KOPT-K1 (cell line): ENCODE data around the gene SPAG6.

Experiments
- H3K27ac ChIP-seq: fragments of 200-600 bp; sonication (generic); 2 replicates; pipeline ENCODE4 v1.5.1; 2016; ENCODE audit warnings: antibody characterized with exemption, mild to moderate bottlenecking, low read depth, low read length; ENCODE audit not compliant: poor library complexity, severe bottlenecking
- H3K36me3 ChIP-seq: fragments of 200-600 bp; sonication (generic); 2 replicates; pipeline ENCODE4 v1.5.1; 2017; ENCODE audit warnings: antibody characterized with exemption, mild to moderate bottlenecking, low read length, moderate library complexity; ENCODE audit not compliant: insufficient read depth
- H3K9me3 ChIP-seq: fragments of 200-600 bp; sonication (generic); 2 replicates; pipeline ENCODE4 v1.5.1; 2017; ENCODE audit warnings: antibody characterized with exemption, low read length, mild to moderate bottlenecking; ENCODE audit not compliant: insufficient read depth, poor library complexity, severe bottlenecking

The SPAG6 gene

DNA sequence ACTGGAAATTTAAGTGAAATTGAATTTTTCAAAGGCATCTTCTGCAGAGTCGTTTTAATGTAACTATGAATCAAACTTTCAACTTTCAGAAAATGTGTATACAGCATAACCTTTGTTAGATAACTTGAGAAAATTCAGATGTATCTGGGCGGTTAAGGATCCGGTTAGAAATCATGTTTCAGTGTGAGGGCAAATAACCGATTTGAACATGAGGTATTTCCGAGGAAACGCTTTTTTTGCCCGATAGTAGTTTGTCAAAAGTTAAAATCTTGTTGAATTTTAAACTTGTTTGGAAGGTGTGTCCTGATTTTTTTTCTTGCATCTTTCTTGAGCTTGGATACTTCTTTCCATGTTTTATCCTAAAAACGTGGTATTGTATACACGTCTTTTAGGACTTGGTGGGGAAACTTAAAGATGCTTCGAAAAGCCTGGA, 25.7 kb upstream of the SPAG6 start:
- no peaks in the 10 kb centered on the region for H3K36me3 ChIP-seq
- no peaks in the 10 kb centered on the region for H3K9me3 ChIP-seq
- H3K27ac ChIP-seq: no peak overlapping the region

DNA sequence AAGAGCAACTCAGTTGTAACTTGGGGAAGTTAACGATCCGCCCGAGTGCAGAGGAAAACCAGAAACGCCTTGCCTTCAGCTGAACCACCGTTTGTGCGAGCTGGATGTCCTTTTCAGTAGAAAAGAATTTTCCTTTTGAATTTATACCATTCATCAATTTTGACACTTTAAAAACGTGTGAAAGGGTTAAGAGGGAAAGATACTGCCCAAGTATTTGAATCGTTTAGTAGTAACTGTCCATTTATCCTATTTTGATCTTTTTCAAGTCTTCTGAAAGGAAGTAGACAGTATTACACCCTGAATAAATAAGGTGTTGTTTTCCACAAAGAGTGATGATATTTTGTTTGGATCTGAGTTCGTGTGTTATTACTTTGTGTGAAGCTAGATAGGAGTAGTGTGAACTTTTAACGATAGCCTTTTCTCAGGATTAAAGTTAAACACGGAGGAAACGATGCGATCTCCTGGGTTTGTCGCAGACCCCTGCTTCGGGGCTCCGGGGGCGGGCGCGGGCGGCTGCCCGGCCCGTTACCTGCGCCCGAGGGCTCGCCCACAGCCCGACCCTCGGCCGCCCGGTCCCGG, 25.2 kb upstream of the SPAG6 start:
- Histone ChIP-seq H3K27ac (peak overlapping the region; percentile 48), H3K9me3 (no peaks in the 10 kb centered on the region), H3K36me3 (no peaks in the 10 kb centered on the region)

GRCh38 chr10:22320591-22321155, 24.6 kb upstream of the SPAG6 start, which contains the start of gene BMI1:
BMI1 (plus strand) TSS chr10:22321099; CDS start chr10:22326450, 5,351 bp downstream.
- Histone ChIP-seq H3K9me3 (no peaks in the 10 kb centered on the region), H3K36me3 (no peaks in the 10 kb centered on the region), H3K27ac (peak within 1 kb of the TSS; percentile 82)

DNA sequence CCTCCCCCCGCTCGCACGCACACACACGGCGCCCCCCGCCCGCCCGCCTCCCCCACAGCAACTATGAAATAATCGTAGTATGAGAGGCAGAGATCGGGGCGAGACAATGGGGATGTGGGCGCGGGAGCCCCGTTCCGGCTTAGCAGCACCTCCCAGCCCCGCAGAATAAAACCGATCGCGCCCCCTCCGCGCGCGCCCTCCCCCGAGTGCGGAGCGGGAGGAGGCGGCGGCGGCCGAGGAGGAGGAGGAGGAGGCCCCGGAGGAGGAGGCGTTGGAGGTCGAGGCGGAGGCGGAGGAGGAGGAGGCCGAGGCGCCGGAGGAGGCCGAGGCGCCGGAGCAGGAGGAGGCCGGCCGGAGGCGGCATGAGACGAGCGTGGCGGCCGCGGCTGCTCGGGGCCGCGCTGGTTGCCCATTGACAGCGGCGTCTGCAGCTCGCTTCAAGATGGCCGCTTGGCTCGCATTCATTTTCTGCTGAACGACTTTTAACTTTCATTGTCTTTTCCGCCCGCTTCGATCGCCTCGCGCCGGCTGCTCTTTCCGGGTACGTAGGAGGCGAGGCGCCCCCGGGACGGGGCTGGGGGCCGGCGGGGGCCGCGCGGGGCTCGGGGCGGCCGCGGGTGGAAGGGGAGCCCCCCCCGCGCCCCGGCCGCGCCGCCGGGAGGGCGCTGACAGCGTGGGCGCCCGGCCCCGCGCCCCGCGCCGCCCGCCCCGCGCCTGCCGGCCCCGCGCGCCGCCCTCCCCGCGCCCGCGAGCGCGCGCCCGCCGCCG, 24.0 kb upstream of the SPAG6 start:
- Histone ChIP-seq H3K27ac (peak overlapping the region; percentile 82), H3K36me3 (peaks cover 4% of the 10 kb centered on the region)

GRCh38 chr10:22321924-22322640, 23.2 kb upstream of the SPAG6 start:
- peak overlapping the region; percentile 34 for H3K27ac ChIP-seq
- H3K9me3 ChIP-seq: no peaks in the 10 kb centered on the region
- peaks cover 12% of the 10 kb centered on the region for H3K36me3 ChIP-seq

More for the DNA sequence above, 24.0 kb upstream of the SPAG6 start:
- H3K9me3 ChIP-seq: no peaks in the 10 kb centered on the region

DNA sequence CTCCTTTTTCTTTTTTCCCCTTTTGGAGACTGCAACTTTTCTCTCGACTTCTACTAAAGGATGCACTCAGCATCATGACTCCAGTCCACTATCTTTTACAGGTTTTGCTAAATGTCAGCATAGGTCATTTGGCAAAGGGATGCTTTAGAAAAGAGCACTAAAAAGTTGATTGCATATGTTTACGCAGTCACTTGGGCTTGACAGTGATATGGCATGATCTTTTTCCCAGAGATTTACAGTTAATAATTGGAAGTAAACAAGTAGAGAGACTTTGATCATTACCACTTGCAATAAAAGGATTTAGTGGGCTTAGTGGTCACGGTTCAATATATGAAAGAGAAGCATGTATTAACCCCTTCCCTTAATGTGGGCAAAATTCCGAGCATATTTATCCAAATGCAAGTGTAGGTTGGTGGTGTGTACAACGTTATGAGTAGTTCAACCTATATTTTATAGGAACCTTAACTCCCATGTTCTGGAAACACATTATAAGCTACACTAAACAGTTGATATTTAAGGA, 22.6 kb upstream of the SPAG6 start:
- no peaks in the 10 kb centered on the region for H3K9me3 ChIP-seq
- peak overlapping the region; percentile 34 for H3K27ac ChIP-seq
- H3K36me3 ChIP-seq: peaks cover 16% of the 10 kb centered on the region

DNA sequence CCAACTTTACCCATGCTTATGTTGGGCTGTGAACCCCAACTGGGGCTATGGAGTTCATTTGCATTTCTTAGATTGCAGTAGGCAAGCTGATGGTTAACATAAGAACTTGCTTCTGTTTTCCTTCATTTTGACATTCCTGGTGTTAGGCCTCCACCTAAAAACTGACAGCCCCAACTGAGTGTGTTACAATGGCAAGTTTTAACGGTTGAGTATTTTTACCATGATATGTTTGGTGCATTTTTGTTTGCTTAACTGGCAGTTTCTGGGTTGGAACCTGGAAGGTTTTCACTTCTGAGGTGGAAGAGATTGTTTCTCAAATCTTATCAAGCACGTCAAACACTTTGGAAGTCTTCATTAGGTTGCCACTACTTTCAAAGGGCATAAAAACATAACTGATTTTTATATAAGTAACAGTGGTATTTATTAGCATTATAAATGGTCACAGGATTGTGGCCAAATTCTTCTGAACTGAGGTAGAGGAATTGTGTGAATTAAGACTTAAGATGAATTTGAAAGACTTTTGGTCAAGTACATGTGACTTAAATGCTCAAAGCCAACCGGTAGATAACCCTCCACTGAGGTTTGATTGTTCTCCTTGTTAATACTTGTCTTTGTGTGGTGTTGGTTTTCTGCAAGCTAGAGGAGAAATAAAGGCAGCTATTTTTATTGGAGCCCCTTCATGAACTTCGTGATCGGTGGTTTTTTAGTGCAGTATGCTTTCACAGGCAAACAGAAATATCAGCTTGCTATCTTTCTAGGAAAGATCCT, 21.6 kb upstream of the SPAG6 start:
- Histone ChIP-seq H3K27ac (no peak overlapping the region), H3K36me3 (peaks cover 27% of the 10 kb centered on the region), H3K9me3 (no peaks in the 10 kb centered on the region)

GRCh38 chr10:22324413-22324812, 20.9 kb upstream of the SPAG6 start:
- H3K9me3 ChIP-seq: no peaks in the 10 kb centered on the region
- no peak overlapping the region for H3K27ac ChIP-seq
- H3K36me3 ChIP-seq: peaks cover 34% of the 10 kb centered on the region

- Histone ChIP-seq H3K9me3 (no peaks in the 10 kb centered on the region), H3K36me3 (peaks cover 38% of the 10 kb centered on the region), H3K27ac (peak overlapping the region; percentile 21)
These were observed 20.4 kb upstream of the SPAG6 start for GRCh38 chr10:22324893-22325271.

DNA sequence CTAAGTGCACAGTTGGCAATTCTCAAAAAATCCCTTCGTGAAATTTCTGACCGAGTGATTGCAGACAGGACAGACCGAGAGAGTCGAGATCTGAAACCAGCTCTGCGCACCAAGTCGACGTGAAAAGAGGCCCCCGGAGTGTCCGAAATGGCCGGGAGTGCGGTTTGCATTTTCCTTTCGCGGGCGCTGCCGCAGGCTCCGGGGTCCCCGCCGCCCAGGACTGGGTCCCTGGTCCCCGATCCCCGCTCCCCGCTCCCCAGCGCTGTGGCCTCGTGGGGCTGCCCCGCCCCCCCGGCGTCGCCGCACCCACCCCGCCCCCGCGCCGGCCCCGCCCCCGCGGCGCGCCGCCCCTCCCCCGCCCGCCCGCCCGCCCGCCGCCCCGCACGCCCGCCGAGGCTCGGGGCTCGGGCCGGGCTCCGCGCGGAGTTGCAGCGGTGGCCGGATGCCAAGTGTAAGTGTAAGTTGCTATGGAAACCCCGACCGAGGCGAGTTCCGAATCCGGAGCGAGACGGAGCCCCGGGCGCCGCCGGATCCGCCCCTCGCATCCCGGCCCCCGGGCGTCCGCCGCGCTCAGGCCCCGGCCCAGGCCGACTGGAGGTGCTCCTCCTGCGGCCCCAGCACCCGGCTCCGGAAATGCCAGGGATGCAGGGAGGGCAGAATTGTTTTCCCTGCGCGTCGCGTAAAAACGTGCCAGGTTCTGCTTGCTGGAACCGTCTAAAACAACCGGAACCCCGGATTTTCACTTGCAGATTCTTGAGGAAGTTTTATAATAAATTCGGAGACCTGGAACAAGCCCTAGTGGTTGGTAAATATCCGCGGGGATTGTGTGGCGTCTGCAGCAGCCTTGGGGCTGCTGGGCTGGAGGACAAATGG, 19.8 kb upstream of the SPAG6 start:
- H3K36me3 ChIP-seq: peaks cover 43% of the 10 kb centered on the region
- peak overlapping the region; percentile 21 for H3K27ac ChIP-seq
- H3K9me3 ChIP-seq: no peaks in the 10 kb centered on the region

DNA sequence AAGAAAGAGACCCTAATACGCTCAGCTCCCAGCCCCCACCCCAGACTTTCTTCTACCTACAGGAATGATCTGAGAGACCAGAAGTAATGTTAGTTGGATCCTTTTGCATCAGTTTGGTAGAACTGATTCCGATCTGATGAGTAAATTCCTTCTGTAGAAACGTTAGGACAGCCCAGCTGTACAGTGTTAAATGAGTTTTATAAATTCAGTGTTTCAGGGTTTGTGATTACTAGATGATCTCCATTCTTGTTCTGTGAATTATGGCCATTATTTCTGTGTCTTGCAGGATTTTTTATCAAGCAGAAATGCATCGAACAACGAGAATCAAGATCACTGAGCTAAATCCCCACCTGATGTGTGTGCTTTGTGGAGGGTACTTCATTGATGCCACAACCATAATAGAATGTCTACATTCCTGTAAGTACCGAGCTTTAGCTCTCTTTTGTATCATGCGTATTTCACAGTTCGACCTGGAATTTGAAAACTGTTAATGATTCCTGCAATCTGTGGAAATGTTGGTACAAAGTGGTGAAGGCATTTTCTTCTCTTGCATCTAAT, 19.1 kb upstream of the SPAG6 start:
- no peaks in the 10 kb centered on the region for H3K9me3 ChIP-seq
- no peak overlapping the region for H3K27ac ChIP-seq
- peaks cover 43% of the 10 kb centered on the region for H3K36me3 ChIP-seq

- Histone ChIP-seq H3K27ac (no peak overlapping the region), H3K36me3 (peaks cover 43% of the 10 kb centered on the region), H3K9me3 (peaks cover 4% of the 10 kb centered on the region)
These were observed 16.1 kb upstream of the SPAG6 start for GRCh38 chr10:22329150-22329549.

- Histone ChIP-seq H3K9me3 (peaks cover 17% of the 10 kb centered on the region), H3K36me3 (peaks cover 31% of the 10 kb centered on the region), H3K27ac (peak overlapping the region; percentile 86)
These were observed 13.1 kb upstream of the SPAG6 start for GRCh38 chr10:22332116-22332692.
